ENCODE measurements around the gene KRTAP4-7.
"Not testable (repeated sequence)": the region's sequence is repeated elsewhere in the genome, so short reads cannot be mapped to it uniquely, and the experiment has no call there.

The KRTAP4-7 gene

DNA sequence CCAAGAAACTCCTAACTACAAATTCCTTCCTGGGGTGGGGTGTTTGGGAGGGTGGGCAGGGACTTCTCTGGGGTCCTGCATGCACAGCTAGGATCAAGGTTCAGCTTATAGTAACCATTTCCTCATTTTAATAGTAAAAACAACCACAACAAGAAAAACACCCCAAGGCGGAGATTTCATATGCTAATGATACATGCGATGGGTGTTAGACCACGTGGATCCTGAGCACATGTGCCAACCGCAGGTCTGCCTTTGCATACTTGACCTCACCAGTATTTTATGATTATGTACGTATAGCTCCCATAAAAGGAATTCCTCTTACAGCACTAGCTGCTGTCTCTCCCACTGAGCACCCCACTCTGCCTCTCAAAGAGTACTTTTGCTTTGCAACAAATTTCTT is 32.3 kb downstream of the KRTAP4-7 start:
- DNase-seq, result no peak

DNA sequence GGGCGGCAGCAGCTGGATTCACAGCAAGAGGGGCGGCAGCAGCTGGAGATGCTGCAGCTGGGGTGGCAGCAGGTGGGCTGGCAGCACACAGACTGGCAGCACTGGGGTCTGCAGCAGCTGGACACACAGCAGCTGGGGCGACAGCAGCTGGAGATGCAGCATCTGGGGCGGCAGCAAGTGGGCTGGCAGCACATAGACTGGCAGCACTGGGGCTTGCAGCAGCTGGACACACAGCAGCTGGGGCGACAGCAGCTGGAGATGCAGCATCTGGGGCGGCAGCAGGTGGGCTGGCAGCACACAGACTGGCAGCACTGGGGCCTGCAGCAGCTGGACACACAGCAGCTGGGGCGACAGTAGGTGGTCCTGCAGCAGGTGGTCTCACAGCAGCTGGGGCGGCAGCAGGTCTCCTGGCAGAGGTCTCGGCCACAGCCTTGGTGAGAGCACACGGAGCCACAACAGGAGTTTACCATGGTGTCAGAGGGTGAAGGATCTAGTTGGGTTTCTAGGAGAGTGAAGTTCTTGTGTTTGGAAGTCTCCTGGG is 34.0 kb downstream of the KRTAP4-7 start, which contains the start of gene KRTAP4-11:
Gene KRTAP4-11 (minus strand): TSS at position 528 of the 541 bp plus-strand sequence. CDS start 58 bp downstream, at position 470.
- DNase-seq, result not testable (repeated sequence)

DNA sequence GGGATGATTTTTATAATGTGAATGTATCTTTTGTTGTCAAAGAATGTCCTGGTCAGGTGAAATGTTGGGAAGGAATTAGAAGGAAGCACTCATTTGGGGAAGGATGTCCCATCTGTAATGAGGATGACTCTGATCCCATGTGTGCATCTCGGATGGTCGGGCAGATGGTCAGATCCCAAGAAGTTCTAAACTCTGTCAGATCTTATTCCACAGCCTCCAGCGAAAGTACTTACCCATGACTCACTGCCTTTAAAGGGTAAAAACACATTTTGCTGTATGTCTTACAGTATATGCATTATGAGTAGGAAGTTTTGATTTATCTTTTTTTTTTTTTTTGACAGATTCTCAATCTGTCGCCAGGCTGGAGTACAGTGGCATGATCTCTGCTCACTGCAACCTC is 34.8 kb downstream of the KRTAP4-7 start:
- DNase-seq, result no peak

DNA sequence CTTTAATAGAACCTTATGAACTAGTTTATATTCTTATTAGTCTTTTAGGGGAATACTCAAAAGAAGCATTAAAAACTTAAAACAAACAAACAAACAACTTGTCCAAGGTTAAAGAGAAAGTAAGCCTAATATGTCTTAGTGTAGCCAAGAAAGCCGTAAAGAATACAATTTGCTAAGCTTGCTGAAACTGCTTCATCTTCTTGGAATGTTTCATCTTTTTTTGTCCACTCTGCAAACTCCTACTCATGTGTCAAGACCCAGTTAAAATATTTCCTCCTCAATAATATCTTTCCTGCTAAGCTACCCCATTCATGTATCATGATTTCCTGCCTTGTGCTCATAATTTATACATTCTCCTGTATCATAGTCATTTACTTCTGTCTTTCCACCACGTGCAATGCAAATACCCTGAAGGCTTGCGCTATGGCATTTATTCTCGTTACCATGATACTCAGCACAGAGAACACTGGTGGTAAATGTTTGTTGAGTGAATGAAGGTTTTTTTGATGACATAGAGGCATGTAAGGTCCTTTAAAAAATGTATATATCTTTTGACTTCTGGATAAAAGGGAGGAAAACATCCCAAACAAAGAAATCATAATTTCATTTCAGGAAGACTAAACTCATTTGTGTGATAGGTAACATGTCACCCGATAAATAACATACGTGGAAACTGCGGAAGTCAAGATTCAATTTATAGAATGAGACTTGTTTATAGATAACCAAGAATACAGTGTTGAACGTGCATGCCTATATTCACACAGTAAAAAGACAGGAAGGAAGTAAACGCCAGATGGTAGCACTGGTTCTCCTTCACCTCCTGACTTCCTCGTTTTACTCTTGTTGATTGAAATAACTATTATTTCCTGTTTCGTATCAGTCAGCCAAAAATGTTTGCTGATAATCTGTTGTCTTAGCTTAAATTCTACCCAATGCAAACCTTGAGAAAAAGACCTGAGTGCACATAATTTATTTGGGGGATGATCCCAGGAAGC is 36.0 kb downstream of the KRTAP4-7 start:
- peak; percentile 56 to 59 for DNase-seq

DNA sequence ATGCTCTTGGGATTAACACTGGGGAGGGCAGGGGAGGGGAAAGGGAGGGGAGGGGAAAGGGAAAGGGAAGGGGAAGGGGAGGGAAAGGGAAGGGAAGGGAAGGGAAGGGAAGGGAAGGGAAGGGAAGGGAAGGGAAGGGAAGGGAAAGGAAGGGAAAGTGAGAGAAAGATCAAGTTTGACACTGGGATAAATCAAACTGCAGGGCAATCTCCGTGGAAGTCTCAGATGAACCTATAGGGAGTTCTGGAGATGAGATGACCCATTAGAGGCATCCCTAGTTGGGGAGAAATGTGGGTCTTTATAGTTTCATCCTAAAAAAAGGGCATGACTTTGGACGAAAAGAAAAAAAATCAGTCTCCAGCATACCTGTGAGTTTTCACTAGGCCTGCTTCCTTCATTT is 37.8 kb downstream of the KRTAP4-7 start:
- DNase-seq, result no peak

DNA sequence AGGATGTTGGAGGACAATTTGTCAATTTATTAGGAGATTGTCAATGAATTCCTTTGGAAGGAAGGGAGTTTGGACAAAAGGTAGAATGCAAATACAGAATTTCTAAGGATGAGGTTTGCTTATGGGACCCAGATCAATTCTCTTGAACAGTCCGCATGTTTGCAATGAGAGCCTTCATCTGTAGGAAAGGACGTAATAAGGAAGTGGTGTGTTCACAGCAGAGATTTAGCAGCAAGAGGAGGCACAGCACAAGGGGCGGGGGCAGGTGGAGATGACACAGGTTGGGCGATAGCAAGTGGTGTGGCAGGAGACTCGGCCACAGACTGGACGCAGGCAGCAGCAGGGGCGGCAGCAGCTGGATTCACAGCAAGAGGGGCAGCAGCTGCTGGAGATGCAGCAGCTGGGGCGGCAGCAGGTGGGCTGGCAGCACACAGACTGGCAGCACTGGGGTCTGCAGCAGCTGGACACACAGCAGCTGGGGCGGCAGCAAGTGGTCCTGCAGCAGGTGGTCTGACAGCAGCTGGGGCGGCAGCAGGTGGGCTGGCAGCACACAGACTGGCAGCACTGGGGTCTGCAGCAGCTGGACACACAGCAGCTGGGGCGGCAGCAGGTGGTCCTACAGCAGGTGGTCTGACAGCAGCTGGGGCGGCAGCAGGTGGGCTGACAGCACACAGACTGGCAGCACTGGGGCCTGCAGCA is 39.5 kb downstream of the KRTAP4-7 start:
- DNase-seq, result not testable (repeated sequence)

DNA sequence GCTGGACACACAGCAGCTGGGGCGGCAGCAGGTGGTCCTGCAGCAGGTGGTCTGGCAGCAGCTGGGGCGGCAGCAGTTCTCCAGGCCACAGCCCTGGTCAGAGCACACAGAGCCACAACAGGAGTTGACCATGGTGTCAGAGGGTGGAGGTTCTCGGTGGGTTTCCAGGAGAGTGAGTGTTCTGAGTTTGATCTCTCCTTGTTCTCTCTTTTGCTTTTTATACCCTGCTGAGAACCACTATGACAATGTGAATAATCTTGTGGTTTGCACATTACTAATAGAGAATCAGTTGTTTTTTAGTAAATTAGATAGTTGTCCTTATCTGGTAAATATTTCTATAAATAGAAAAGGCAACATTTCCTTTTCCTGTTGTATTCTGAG is 40.0 kb downstream of the KRTAP4-7 start, which contains the start of gene KRTAP4-12:
Gene KRTAP4-12 (minus strand): TSS at position 192 of the 381 bp plus-strand sequence. CDS start 60 bp downstream, at position 132.
- not testable (repeated sequence) for DNase-seq

DNA sequence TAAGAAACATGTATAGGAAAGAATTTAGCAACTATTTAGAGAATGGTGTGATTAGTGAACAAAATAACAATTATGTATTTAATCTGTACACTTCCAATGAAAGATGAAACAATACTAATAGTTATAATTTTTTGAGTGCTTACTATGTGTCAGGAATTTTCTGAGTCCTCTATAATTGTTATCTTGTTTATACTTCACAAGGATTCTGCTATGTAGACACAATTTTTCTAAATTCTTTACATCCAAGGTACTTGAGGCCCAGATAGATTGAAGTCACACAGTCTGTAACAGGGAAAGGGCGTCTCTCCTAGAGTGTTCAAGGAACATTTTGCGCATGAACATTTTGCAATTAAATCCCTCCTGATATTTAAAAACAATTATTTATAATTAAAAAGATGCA is 41.1 kb downstream of the KRTAP4-7 start:
- DNase-seq, result no peak

DNA sequence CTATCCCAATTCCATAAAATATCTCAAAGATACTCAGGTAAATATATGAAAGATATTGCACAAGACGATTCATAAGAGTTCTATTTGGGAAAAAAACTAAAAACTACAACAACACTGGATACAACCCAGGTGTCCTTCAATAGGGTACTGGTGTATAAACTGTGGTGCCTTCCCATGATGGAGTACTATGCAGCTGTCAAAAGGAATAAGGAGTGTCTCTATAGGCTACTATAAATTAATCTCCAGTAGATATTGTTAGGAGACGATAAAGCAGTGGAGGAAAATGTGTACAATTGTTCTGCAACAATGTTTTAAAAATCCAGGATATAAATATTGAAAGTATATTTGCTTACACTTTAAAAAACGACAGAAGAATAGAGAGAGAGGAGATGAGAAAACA is 42.5 kb downstream of the KRTAP4-7 start:
- no peak for DNase-seq

DNA sequence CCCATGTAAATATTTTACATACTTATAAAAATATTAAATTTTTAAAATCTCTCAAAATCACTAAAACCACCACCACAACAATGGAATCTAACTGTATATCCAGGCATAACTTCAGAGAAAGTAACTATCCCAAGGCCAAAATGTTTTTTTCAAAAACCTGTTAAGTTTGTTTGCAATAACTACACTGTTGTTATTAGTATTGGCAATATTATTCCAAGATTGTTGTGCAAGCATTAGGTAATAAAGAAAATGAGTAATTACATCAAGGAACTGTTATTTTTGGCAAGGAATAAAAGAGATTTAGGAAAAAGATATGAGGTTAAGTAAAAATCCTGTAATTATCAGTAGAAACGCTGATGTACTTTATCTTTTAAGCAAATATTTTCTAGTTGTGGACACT is 43.4 kb downstream of the KRTAP4-7 start:
- DNase-seq, result no peak

DNA sequence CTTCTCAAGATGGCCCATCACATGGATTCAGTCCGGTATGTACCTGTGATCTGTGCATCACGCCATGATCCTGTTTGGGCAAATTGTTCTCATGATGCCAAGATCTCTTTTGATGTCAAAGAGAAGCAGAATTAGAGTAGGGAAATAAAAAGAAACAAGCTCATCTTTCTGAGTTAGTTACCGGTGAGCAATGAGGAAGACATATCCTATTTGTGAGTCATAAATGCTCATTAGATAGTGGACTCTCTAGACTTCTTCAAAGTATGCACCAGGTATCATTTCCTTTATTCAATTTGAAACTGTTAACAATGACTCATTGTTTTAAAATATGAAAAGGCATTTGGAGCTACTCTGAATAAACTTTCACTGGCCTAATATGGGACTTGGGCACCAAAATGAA is 48.0 kb downstream of the KRTAP4-7 start:
- no peak for DNase-seq

DNA sequence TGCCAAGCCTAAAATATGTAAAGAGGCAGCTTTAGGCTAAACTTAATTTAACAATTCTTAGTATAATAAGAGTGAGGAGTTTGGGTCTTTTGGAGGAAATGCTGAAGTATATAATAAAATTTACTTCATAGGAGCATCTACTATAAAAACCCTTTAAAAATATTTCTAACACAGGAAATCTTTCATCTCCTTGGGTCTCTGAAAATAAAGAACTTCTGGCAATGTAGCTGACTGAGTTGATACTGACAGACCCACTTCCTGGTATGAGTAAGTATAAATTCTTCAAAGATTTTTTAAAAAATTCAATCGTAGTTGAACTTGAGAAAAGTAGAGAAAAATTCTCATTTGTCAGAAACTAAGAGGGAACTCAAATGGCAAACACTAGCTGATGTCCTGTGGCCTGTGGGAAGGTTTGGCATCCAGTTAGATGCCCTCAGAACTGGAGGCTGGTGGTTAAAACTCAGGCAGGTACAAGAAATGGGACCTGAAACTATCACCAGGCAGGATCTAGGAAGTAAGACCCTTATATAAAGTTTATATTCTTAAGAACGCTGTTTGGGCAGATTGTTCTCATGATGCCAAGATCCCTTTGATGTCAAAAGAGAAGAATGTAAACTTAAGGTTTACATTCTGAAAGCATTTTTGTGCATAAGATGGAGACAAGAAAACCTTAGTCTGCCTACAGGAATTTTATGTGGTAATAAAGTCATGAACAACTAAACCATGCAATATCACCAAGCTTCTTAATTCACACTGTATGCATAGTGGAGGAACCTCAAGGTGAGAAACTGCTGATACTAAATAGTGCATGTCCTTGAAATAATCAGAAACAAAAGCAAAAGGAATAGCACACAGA is 50.2 kb downstream of the KRTAP4-7 start:
- DNase-seq, result no peak

Data from Kasumi-1 (cell line).